Midbrain (tissue), 1 donor: ENCODE results near the gene TCEAL3.
A peak's percentile ranks its signal among the peaks of the same experiment; 100 is the strongest.
"Not testable (repeated sequence)": the region's sequence is repeated elsewhere in the genome, so short reads cannot be mapped to it uniquely, and the experiment has no call there.

Experiments used
- DNase-seq: peaks from one replicate; lab custom pipeline; 2025; lab: John Stamatoyannopoulos, UW

TCEAL3 gene

DNA sequence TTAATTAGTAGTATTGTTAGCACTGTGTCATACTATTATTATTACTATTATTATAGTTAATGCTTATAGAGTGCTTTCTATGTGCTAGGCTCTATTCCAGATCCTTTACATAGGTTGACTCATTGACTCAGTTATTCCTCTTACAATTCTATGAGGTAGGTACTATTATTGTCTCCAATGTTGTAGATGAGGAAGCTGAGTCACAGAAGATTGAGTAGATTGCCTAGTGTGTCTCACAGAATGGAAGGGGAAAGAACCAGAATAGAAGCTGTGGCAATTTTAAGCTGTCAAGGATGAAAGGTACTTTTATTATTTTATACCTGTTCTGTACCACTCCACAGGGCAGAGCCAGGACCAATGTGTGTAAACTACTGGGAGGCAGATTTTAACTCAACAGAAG lies 19.1 kb downstream of the TCEAL3 start:
- no peak for DNase-seq

DNA sequence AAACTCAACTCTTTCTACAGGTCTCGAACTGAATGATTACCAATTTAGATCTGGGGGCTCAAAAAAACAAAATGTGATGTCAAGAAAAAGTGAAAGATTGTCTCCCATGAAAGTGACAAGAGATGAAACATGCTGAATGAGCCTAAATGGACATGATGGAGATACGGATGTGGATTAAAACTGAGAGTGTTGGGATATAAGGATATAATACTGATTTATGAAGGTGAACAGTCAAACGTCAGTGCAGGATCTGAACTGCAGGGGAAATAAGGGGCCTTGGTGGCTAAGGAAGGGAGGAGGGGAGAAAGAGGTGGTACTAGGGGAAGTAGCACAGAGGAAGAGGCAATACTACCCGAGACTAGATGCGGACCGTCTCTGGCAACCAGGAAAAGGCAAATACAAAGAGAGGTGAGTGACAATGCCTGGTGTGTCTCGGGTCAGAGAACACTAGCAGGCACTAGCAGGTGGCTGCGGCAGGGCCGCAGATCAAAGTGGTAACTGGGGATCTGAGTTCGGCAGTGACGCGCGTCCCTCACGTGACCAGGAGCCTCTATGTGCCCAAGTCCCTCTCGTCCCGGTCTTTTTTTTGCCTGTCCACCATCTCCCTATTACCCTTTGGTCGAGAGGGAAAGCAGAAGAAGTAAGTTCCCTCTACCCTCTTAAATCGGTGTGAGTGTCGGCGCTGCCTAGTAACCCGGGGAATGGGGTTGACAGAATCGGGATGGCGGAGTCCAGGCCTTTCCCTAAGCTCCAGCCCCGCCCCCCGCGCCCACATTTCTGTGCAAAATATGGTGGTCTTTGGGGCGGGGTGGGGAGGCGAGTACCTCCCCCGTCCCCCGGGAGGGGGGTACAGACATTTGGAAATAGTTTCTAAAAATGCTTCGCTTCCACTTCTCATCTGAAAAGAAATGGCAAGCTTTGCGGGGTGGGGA lies 20.9 kb downstream of the TCEAL3 start, which contains the start of gene TCEAL1:
TCEAL1 (plus strand) TSS at position 590 of the 932 bp plus-strand sequence. CDS start 942 bp downstream, outside the sequence.
- peak; percentile 61 for DNase-seq

DNA sequence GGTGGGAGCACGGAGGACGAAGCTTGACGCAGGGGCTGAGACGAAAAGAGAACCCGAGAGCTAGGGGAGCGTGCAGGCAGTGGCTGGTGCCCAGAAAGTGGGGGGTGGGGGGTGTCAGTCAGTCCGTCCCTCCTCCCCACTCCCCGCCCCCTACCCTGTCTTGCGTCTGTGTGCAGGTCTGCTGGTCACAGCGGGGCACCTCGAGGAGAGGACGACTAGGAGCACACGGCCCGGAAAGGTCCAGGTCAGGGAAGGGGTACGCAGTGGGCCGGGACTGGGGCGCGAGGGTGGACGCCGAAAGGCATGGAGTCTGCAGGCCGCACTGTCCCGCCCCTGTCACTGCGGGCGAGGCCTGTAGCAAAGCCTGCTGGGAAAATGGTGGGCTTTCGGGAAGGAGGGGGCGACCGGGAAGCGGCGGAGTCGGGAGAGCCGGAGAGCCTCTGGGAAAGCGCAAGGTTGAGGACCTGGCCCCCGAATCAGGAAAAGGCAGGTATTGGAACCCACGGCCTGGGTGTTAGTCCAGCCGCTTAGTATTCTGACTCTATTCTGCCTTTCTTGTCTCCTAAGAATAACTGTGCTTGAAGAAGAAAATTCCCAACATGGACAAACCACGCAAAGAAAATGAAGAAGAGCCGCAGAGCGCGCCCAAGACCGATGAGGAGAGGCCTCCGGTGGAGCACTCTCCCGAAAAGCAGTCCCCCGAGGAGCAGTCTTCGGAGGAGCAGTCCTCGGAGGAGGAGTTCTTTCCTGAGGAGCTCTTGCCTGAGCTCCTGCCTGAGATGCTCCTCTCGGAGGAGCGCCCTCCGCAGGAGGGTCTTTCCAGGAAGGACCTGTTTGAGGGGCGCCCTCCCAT lies 21.8 kb downstream of the TCEAL3 start:
- peak; percentile 61 for DNase-seq

DNA sequence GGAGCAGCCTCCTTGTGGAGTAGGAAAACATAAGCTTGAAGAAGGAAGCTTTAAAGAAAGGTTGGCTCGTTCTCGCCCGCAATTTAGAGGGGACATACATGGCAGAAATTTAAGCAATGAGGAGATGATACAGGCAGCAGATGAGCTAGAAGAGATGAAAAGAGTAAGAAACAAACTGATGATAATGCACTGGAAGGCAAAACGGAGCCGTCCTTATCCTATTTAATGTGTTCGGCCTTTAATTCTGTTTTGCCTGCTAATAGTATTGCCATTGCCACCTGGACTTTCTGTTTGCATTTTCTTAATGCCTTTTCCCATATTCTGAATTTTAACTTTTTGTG lies 22.4 kb downstream of the TCEAL3 start:
- DNase-seq = no peak

DNA sequence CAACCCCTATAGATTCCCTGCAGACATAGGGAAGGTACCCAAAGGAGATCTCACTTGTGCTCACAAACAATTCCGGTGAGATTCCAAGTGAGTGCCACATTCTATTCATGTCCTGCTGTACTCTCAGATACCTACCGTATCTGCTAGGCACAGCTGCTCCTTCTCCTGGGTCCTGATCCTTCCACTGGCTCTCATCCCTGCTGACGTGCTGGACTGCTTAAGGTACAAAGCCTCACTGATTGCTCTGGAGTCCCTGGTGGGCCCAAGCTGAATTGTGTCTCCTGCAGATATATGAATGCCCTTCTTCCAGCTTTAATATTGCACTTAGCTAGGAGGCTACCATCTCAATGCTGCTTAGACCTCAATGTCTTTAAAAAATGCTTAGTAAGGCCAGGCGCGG lies 23.4 kb downstream of the TCEAL3 start:
- no peak for DNase-seq

DNA sequence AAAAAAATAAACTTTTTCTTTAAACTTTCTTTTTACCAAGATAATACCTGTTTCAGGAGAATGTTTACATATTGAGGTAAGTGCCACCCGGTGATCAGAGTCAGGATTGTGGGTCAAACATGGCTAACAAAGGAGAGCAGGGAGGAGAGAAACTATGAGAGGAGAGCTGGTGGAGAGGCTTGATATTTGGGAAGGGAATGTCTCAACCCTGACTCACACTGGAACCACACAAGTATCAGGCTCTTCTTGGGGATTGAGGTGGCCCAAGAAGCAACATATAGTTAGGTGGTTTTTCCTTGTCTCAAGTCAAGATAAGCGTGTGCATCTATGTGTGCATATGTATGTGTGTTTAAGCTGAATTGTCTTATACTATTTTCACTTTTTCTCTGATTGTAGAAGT lies 27.7 kb downstream of the TCEAL3 start:
- no peak for DNase-seq

DNA sequence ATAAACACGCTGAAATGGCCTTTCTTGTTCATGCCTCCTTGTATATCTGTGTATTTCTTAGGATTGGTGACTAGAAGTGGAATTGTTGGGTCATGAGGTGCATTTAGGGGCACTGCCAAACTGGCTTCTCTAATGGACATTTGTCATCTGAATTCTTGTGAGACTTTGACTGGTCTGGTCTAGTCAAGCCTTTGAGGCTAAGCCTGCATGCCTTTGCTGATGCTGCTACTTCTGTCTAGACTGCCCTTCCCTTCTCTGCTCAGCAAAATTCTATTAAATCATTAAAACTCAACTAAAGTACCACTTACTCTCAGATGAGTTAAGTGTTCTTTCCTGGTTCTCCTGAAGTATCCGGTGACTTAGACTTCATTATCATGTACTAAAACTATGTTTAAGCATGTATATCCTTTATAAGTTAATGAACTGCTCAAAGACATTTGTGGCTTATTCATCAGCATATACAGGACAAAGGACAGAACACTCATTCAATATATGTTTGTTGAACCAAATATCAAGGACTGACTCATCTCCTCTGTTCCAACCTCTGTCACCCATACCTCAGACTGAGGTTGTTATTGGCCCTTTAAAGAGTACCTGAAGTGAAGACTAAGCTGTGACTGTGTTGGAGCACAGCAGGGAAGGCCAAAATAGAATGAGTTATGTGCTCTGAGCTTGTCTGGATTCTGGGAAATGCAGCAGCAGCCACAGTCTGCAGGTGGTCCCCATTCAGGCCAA lies 30.0 kb downstream of the TCEAL3 start:
- DNase-seq = no peak

DNA sequence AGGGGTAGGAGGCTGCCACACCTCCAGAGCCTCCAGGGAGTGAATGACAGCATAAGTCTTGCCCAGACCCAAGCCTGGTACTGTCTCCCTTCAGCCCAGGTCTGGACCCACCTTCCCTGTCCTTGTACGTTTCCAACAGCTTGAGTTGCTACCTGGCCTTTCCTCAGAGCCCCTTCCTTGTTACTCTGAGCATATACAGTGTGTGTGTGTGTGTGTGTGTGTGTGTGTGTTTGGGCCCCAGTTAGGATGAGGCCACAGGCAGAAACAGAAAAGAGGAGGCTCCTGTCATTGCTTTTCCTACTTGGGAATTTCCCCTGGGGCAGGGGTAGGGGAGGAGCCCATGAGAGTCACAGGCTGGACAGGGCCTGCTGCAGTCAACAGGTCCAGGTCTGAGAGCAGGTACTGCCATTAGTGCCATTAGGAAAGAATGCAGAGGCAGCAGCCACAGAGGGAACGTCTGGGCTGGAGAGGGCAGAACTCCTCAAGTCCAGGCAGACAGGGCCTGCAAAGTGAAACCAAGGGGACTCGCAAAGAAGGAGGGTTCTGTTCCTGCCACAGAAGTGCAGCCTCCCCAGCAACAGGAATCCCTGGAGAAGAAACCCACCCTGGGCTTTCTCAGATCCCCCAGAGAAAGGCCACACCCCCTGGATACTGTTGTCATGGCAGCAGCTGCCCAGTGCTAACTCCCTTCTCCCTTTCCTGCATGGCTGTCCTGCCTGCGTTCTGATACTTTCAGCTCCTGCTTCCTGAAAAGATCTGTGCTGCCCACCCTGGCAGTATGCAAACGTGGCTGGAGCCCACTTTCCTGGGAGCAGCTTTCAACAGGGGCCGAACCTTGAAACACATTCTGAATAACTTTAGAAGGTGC lies 30.9 kb downstream of the TCEAL3 start:
- DNase-seq = not testable (repeated sequence)

DNA sequence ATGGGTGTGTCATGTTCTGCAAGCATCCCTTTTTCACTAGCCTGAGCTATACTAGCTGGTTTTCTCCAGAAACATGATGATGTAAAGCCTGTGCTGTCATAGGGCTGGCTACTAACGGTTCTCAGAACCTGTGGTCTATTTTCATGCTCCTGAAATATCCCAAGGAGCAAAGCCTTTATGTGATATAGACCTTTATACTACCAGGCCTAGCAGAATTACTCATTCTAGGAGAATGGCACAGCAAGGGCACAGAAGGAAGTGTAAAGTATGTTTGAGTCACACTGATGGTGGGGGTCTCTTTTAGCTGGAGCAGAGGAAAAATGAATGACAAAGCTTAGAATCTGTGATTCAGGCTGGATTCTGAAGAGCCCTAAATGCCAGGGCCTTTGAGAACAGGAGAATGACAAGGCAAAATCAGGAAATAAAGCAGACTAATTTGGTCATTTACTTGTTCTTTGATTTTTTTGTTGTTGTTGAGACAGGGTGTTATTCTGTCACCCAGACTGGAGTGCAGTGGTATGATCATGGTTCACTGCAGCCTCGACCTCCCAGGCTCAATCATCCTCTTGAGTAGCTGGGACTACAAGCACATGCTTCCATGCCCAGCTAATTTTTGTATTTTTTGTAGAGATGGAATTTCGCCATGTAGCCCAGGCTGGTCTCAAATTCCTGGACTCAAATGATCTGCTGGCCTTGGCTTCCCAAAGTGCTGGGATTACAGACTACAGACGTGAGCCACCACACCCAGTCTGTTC lies 32.8 kb downstream of the TCEAL3 start:
- no peak for DNase-seq

DNA sequence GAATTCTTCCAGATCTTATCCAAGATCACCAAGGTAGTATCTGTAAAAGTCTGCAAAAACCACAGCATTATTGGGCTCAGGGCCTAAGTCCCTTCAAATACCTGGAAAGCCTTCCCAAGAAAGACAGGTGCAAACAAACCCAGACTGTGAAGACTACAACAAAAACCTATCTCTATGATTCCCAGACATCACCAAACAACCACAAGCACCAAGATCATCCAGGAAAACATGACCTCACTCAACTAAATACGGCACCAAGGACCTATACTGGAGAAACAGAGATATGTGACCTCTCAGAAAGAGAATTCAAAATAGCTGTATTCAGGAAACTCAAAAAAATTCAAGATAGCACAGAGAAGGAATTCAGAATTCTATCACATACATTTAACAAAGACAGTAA lies 36.4 kb downstream of the TCEAL3 start:
- no peak for DNase-seq

DNA sequence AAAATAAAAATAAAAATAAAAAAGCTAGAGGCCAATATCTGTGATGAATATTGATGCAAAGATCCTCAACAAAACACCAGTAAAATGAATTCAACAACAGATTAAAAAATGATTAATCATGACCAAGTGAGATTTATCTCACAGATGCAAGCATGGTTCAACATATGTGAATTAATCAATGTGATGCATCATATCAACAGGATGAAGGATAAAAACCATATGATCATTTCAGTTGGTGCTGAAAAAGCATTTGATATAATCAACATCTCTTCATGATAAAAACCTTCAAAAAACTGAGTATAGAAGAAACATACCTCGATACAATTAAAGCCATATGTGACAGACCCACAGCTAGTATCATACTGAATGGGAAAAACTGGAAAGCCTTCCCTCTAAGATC lies 39.9 kb downstream of the TCEAL3 start:
- DNase-seq = no peak

DNA sequence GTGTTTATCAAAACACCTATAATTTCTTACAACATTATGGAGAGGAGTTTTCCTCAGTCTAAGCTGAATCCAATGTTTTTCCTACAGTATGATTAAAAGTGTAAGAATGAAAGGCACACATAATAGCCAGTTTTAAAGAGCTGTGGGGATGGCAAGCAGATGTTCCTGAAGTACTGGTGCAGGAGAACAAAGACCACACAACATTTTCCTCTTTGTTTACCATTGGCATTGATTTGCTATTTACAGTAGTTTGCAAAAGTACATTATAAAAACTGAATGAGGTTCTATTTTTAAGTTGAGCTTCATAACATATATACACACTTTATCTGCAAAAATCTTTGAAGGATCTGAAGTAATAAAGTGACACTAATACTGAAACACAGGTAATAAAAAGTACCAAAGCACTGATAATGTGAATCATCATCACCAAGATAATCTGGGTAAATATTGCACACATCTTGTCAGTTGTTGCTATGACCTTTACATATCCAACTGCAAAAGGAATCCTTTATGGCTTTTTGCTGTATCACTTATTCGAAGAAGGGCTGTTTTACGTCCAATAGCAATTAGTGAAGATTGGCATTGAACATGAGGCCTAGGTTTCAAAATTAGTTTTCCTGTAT lies 43.5 kb downstream of the TCEAL3 start:
- no peak for DNase-seq

DNA sequence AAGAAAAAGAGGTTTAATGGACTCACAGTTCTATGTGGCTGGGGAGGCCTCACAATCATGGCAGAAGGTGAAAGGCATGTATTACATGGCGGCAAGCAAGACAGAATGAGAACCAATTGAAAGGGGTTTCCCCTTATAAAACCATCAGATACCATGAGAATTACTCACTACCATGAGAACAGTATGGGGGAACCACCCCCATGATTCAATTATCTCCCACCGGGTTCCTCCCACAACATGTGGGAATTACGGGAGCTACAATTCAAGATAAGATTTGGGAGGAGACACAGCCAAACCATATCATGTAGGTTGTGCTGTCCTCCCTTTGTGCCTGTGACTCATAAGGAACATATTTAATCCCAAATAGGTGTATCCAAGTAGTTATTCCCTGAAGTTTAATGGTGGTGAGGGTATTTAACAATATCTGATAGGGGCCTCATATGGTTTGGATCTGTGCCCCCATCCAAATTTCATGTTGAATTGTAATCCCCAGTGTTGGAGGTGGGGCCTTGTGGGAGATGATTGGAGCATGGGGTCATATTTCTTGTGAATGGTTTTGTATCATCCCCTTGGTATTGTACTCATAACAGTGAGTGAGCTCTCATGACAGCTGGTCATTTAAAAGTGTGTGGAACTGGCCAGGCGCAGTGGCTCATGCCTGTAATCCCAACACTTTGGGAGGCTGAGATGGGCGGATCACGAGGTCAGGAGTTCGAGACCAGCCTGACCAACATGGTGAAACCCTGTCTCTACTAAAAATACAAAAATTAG lies 47.7 kb downstream of the TCEAL3 start:
- DNase-seq = not testable (repeated sequence)

DNA sequence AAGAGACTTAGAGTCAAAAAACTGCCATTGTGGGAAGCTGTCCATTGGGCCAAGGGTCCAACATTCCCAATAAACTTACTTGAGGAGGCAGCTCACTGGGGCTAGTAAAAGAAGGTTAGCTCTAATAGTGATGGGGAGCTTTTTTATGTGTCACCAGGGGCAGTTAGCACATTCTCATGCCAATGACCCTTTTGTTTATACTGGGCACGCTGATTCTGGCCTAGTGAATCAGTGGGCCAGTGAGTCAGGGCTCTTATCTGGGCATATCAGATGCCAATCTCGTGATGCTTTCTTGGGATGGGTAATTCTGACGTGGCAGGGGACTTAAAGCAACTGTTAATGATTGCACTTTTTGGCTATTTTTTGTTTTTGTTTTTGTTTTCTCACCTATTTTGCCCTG lies 48.9 kb downstream of the TCEAL3 start:
- DNase-seq = no peak

DNA sequence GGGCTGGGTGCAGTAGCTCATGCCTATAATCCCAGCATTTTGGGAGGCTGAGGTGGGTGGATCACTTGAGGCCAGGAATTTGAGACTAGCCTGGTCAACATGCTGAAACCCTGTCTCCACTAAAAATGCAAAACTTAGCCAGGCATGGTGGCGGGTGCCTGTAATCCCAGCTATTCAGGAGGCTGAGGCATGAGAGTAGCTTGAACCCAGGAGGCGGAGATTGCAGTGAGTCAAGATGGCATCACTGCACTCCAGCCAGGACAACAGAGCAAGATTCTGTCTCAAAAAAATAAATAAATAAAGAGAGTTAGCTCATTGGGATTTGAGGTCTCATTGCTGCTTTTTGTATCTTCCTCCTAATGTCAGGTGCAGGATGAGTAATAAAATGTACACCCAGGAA lies 49.3 kb downstream of the TCEAL3 start:
- DNase-seq = not testable (repeated sequence)

DNA sequence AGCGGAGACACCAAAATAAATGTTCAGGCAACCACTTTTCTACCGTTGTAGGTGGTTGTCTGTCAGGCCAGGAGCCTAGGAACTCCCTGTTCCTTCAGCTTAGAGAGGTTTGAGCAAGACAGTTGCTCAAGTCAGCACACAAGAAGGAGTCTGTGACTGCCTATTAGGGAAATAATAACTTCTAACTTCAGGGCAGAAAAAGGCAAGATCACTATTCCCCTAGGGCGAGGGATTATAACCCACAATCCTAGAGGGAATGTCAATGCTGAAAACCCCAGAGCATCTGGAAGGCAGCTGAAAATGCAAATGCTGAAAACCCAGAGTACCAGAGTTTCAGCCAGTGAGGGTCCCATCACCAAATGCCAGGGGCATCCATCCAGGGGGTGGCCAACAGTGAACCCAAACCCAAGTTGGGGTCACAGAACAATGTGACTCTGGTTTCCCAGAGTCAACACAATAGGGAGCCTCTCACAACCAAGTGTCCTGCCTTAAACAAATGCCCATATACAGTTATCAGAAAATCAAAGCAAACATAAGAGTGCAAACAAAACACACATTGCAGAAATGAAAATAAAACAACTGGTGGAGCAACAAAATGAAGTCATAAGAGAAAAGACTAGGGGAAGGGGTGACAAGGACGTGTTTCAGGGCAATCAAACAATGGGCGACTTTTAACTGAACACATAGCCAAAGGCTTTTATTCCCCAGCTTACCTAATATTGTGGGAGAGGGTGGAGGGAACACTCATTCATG lies 51.1 kb downstream of the TCEAL3 start:
- no peak for DNase-seq

DNA sequence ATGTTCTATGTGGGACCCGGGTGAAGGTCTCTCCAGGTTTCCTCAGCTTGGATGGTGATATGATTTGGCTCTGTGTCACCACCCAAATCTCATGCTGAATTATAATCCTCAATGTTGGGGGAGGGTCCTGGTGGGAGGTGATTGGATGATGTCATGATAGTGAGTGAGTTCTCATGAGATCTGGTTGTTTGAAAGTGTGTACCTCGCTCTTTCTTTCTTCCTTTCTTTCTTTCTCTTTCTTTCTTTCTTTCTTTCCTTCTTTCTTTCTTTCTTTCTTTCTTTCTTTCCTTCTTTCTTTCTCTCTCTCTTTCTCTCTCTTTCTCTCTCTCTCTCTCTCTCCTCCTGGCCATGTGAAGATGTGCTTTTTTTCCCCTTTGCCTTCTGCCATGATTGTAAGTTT lies 51.7 kb downstream of the TCEAL3 start:
- DNase-seq = not testable (repeated sequence)
